Measurements from ENCODE around the gene SOX8.

- TF ChIP-seq GATA3 (IDR thresholded peaks at IDR 0.05; ENCODE audit: low read depth, low read length) (no peak), GATA2 (IDR thresholded peaks at IDR 0.05; ENCODE audit: low read depth, low read length) (no peak)
Observed at GRCh38 chr16:986411-986810, 4.8 kb downstream of the SOX8 start.
